Right lobe of liver (tissue), 4 donors: ENCODE data around the gene VAMP8.

ENCODE experiments used
- POLR2A ChIP-seq: fragments of 450-650 bp; IDR thresholded peaks from one replicate; pipeline ENCODE4 v1.6.1; 2017; ENCODE audit warnings: antibody characterized with exemption, mild to moderate bottlenecking
- TF ChIP-seq, protein P1 (sequence below), 4 donors: fragments of 200-600 bp in 3 of 4; fragments of 450-650 bp in 1 of 4; IDR thresholded peaks; one replicate each; pipeline versions ENCODE4 v1.5.1 to v1.8.0; 2016 to 2022; ENCODE audit warnings: antibody characterized with exemption in 4 of 4, mild to moderate bottlenecking in 2 of 4
- donor health status: DM: no; HTN: no; CAD: no.
- donor health status: DM: no; HTN: no; CAD: no.
- donor health status: DM: no; HTN: yes; CAD: no.

DNA sequence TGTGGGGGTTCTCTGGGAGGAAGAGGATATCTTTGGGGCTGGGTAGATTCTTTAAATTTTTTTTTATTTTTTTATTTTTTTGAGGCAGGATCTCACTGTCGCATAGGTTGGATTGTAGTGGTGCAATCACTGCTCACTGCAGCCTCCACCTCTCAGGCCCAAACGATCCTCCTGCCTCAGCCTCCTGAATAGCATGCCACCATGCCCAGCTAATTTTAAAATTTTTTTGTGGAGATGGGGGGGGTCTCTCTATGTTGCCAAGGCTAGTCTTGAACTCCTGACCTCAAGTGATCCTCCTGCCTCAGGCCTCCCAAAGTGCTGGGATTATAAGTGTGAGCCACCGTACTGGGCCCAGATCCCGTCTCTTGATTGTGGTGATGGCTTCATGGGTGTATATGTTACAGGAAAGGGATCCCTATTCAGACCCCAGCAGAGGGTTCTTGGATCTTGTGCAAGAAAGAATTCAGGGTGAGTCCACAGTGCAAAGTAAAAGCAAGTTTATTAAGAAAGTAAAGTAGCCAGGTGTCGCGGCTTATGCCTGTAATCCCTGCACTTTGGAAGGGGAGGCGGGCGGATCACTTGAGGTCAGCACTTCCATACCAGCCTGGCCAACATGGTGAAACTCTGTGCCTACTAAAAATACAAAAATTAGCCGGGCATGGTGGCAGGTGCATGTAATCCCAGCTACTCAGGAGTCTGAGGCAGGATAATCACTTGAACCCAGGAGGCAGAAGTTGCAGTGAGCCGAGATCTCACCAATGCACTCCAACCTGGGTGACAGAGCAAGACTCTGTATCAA, 36.5 kb downstream of the VAMP8 start:
- TF ChIP-seq, protein P1, sequence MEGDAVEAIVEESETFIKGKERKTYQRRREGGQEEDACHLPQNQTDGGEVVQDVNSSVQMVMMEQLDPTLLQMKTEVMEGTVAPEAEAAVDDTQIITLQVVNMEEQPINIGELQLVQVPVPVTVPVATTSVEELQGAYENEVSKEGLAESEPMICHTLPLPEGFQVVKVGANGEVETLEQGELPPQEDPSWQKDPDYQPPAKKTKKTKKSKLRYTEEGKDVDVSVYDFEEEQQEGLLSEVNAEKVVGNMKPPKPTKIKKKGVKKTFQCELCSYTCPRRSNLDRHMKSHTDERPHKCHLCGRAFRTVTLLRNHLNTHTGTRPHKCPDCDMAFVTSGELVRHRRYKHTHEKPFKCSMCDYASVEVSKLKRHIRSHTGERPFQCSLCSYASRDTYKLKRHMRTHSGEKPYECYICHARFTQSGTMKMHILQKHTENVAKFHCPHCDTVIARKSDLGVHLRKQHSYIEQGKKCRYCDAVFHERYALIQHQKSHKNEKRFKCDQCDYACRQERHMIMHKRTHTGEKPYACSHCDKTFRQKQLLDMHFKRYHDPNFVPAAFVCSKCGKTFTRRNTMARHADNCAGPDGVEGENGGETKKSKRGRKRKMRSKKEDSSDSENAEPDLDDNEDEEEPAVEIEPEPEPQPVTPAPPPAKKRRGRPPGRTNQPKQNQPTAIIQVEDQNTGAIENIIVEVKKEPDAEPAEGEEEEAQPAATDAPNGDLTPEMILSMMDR (IDR thresholded peaks at IDR 0.05): no peak
- TF ChIP-seq POLR2A: no peak
